Endothelial cell of umbilical vein (primary cell): Measurements from ENCODE around the gene AMZ1. TPM values are rescaled to one million over a fixed set of nuclear protein-coding genes. Genes with fewer than 3 reads are reported as not detected.

Experiments
- BruUV-seq: library from RNA; stranded (reverse); fragments of 400-500 nt; replicated peaks from 2 replicates; lab custom pipeline; 2021; lab: Mats Ljungman, UMichigan
- CTCF ChIA-PET: fragments of 300-600, 350-600 bp; sonication (Branson Sonifier 250); formaldehyde crosslinking; loops from one replicate; lab custom pipeline; 2021; ENCODE audit warnings: antibody characterized with exemption, inconsistent platforms; lab: Charles Lee
- POLR2A ChIA-PET: fragments of 300-600, 350-600 bp; sonication (Branson Sonifier 250); formaldehyde crosslinking; loops from one replicate; lab custom pipeline; 2021; ENCODE audit warnings: antibody characterized with exemption, inconsistent platforms; lab: Charles Lee
- DNase-seq: peaks from one replicate; pipeline ENCODE4 v3.0.0-alpha.2; 2011; ENCODE audit warnings: low read depth, low spot score
- FAIRE-seq: peaks from 2 replicates; lab custom pipeline; 2011; peaks lifted over from hg19 to GRCh38; lab: Jason Lieb, UNC
- H2AFZ ChIP-seq: 2 replicates; pipeline ENCODE4 v1.6.0; 2012; ENCODE audit warnings: low read depth, low read length, control low read depth, inconsistent platforms
- H3K27ac ChIP-seq: 2 replicates; pipeline ENCODE4 v1.5.1; 2011; ENCODE audit warnings: low read depth, mild to moderate bottlenecking, control low read depth, low read length, moderate library complexity; ENCODE audit not compliant: insufficient read depth
- H3K27me3 ChIP-seq, 2 experiments: 2 replicates each; pipeline versions ENCODE4 v1.6.0 to v1.6.1; 2011; ENCODE audit warnings: low read length in 2 of 2, mixed read lengths in 1 of 2; ENCODE audit not compliant: control insufficient read depth in 2 of 2, insufficient read depth in 2 of 2
- H3K36me3 ChIP-seq, 2 experiments: 2 replicates in 1 of 2; 3 replicates in 1 of 2; pipeline ENCODE4 v1.5.1; 2011; ENCODE audit warnings: low read length in 2 of 2, mild to moderate bottlenecking in 1 of 2, moderate library complexity in 1 of 2; ENCODE audit not compliant: control insufficient read depth in 2 of 2, insufficient read depth in 2 of 2; ENCODE audit errors: extremely low read depth in 1 of 2
- H3K4me1 ChIP-seq: 3 replicates; pipeline ENCODE4 v1.5.1; 2011; ENCODE audit warnings: mild to moderate bottlenecking, low read length; ENCODE audit not compliant: control insufficient read depth, insufficient read depth; ENCODE audit errors: extremely low read depth
- H3K4me2 ChIP-seq: 2 replicates; pipeline ENCODE4 v1.6.1; 2011; ENCODE audit warnings: low read length, control low read depth, mixed read lengths; ENCODE audit not compliant: insufficient read depth
- H3K4me3 ChIP-seq, 3 experiments: fragments of 200-600 bp in 1 of 3; sonication (generic), shearing (Covaris generic) in 1 of 3; replicated peaks in 1 of 3; 2 replicates each; pipeline ENCODE4 v1.5.1; 2011 to 2016; ENCODE audit warnings: control low read depth in 3 of 3, low read length in 3 of 3, mild to moderate bottlenecking in 2 of 3, inconsistent platforms in 1 of 3, low read depth in 1 of 3, moderate library complexity in 1 of 3; ENCODE audit not compliant: insufficient read depth in 1 of 3
- H3K79me2 ChIP-seq: 2 replicates; pipeline ENCODE4 v1.6.0; 2012; ENCODE audit warnings: low read length, inconsistent platforms; ENCODE audit not compliant: control insufficient read depth, insufficient read depth
- H3K9ac ChIP-seq: replicated peaks from 2 replicates; pipeline ENCODE3; 2011; ENCODE audit warnings: low read length, control low read depth; ENCODE audit not compliant: insufficient read depth; ENCODE audit errors: extremely low read depth
- H3K9me1 ChIP-seq: replicated peaks from 3 replicates; pipeline ENCODE4 v1.6.0; 2011; ENCODE audit warnings: mild to moderate bottlenecking, low read length; ENCODE audit not compliant: control insufficient read depth, insufficient read depth; ENCODE audit errors: extremely low read depth
- H3K9me3 ChIP-seq: replicated peaks from 2 replicates; pipeline ENCODE4 v1.5.1; 2012; ENCODE audit warnings: low read length, inconsistent platforms; ENCODE audit not compliant: control insufficient read depth, insufficient read depth
- H4K20me1 ChIP-seq: replicated peaks from 2 replicates; pipeline ENCODE3; 2011; ENCODE audit warnings: mild to moderate bottlenecking, low read length; ENCODE audit not compliant: control insufficient read depth, insufficient read depth; ENCODE audit errors: extremely low read depth
- EZH2 ChIP-seq: IDR thresholded peaks from 2 replicates; pipeline ENCODE4 v1.6.1; 2012; ENCODE audit warnings: borderline replicate concordance, low read depth, mild to moderate bottlenecking, moderate library complexity, low read length, inconsistent platforms; ENCODE audit not compliant: severe bottlenecking
- GATA2 ChIP-seq: IDR thresholded peaks from 2 replicates; pipeline ENCODE4 v1.7.0; 2011; ENCODE audit warnings: low read depth, mild to moderate bottlenecking, moderate library complexity, mixed read lengths, low read length; ENCODE audit not compliant: insufficient read length, insufficient read depth
- JUN ChIP-seq: IDR thresholded peaks from 2 replicates; pipeline ENCODE4 v1.6.1; 2011; ENCODE audit warnings: borderline replicate concordance, low read depth; ENCODE audit not compliant: insufficient read length, insufficient read depth
- POLR2A ChIP-seq: IDR thresholded peaks from 2 replicates; pipeline ENCODE4 v1.6.1; 2012; ENCODE audit warnings: low read depth, mild to moderate bottlenecking, control low read depth, low read length
- dilution Hi-C: fragments of 300-500 bp; cut with MboI; formaldehyde crosslinking; loops from one replicate; pipeline ENCODE4 v1.15.0; 2019; ENCODE audit warnings: low sequenced_read_pairs; ENCODE audit not compliant: extremely low pct_ligation_motif_present
- intact Hi-C: fragments of 100-400 bp; cut with micrococcal nuclease; formaldehyde crosslinking; loops from one replicate; pipeline ENCODE4 v1.10.0; 2022
- polyA plus RNA-seq, 4 experiments: library from polyadenylated mRNA; depleted of rRNA in 3 of 4; stranded (reverse) in 3 of 4; unstranded in 1 of 4; fragments of >200 nt; gene quantifications; 2 replicates each; pipeline versions ENCODE4 v1.2.1 to v1.2.3, GENCODE V29; 2011 to 2012; ENCODE audit warnings: missing spikeins in 1 of 4
- total RNA-seq: library from RNA; stranded (reverse); gene quantifications from 2 replicates; pipeline ENCODE4 v1.2.3, GENCODE V29; 2021
- TF ChIP-seq, protein P1 (sequence below), 2 donors: IDR thresholded peaks; 1 replicate in 1 of 2; 2 replicates in 1 of 2; pipeline ENCODE4 v1.5.1; 2011; ENCODE audit warnings: low read length in 2 of 2, mild to moderate bottlenecking in 2 of 2, moderate library complexity in 2 of 2, control low read depth in 1 of 2, inconsistent platforms in 1 of 2, low read depth in 1 of 2; ENCODE audit not compliant: insufficient read depth in 1 of 2; ENCODE audit errors: extremely low read depth in 1 of 2
- TF ChIP-seq, protein P2 (sequence below): IDR thresholded peaks from 2 replicates; pipeline ENCODE4 v1.6.1; 2011; ENCODE audit not compliant: insufficient read depth, insufficient read length

AMZ1 gene
- total and polyA plus RNA-seq, 2 donors (not counting 3 experiments of a cell fraction or from before 2014, with no cell fraction given): not detected

DNA sequence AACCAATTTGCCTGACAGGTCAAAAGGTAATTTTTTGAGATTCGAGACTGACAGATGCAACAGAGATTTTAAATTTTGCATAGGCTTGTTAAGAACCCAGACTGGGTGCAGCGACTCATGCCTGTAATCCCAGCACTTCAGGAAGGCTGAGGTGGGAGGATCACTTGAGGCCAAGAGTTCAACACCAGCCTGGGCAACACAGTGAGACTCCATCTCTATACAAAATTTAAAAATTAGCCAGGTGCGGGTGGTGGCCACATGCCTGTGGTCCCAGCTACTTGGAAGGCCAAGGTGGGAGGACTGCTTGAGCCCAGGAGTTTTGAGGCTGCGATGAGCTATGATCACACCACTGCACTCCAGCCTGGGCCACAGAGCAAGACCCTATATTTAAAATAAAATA, 34.6 kb downstream of the AMZ1 start:
- POLR2A ChIA-PET: no interaction called here
- no TSS peak for BruUV-seq
- Histone ChIP-seq H3K4me3 (no peak overlapping the region), H3K9me3 (no peaks in the 10 kb centered on the region), H3K27ac (no peak overlapping the region), H2AFZ (no peak overlapping the region), H3K36me3 (peaks cover 0 to 4% of the 10 kb centered on the region in 2 experiments), H3K4me1 (peaks cover 4% of the 10 kb centered on the region), H3K4me2 (no peak overlapping the region), H4K20me1 (no peaks in the 10 kb centered on the region), H3K9me1 (no peaks in the 10 kb centered on the region), H3K27me3 (no peaks in the 10 kb centered on the region), H3K79me2 (no peaks in the 10 kb centered on the region), H3K9ac (no peak overlapping the region)
- dilution Hi-C loops (no loop called here), intact Hi-C loops (no loop called here)
- FAIRE-seq (no peak), DNase-seq (no peak)
- CTCF ChIA-PET: interaction anchor here (1.7 kb wide), 1 partner anchor 13 kb away, joined by 5 read pairs; no protein-coding TSS in a partner anchor
- TF ChIP-seq, protein P1, sequence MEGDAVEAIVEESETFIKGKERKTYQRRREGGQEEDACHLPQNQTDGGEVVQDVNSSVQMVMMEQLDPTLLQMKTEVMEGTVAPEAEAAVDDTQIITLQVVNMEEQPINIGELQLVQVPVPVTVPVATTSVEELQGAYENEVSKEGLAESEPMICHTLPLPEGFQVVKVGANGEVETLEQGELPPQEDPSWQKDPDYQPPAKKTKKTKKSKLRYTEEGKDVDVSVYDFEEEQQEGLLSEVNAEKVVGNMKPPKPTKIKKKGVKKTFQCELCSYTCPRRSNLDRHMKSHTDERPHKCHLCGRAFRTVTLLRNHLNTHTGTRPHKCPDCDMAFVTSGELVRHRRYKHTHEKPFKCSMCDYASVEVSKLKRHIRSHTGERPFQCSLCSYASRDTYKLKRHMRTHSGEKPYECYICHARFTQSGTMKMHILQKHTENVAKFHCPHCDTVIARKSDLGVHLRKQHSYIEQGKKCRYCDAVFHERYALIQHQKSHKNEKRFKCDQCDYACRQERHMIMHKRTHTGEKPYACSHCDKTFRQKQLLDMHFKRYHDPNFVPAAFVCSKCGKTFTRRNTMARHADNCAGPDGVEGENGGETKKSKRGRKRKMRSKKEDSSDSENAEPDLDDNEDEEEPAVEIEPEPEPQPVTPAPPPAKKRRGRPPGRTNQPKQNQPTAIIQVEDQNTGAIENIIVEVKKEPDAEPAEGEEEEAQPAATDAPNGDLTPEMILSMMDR (IDR thresholded peaks at IDR 0.05; ENCODE audit: extremely low read depth in 1 of 2, insufficient read depth in 1 of 2, low read depth in 1 of 2, low read length in 2 of 2): no peak
- no peak for TF ChIP-seq POLR2A
- TF ChIP-seq GATA2: no peak
- no peak for TF ChIP-seq EZH2
- no peak for TF ChIP-seq JUN
- TF ChIP-seq, protein P2, sequence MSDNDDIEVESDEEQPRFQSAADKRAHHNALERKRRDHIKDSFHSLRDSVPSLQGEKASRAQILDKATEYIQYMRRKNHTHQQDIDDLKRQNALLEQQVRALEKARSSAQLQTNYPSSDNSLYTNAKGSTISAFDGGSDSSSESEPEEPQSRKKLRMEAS: no peak
